Thoracic aorta (tissue), 2 donors: ENCODE measurements around the gene CLDN14. TPM values are rescaled to one million over a fixed set of nuclear protein-coding genes. Genes with fewer than 3 reads are reported as not detected.

ENCODE experiments used
- ATAC-seq: fragments of 150-250 bp; one replicate; pipeline ENCODE4 v1.8.0; 2017; ENCODE audit warnings: low read depth; ENCODE audit not compliant: insufficient number of reproducible peaks, low FRiP score
- DNase-seq: peaks from one replicate; pipeline ENCODE4 v3.0.0-alpha.2; 2020; ENCODE audit warnings: low spot score
- H3K27ac ChIP-seq, 2 donors: fragments of 200-600 bp; sonication (generic); 1 replicate in 1 of 2; 2 replicates in 1 of 2; pipeline ENCODE4 v1.5.1; 2016; ENCODE audit warnings: mild to moderate bottlenecking in 2 of 2, moderate library complexity in 2 of 2
- H3K27me3 ChIP-seq: fragments of 200-600 bp; sonication (generic); replicated peaks from 2 replicates; pipeline ENCODE4 v1.6.0; 2016; ENCODE audit warnings: mild to moderate bottlenecking; ENCODE audit not compliant: insufficient read depth
- H3K36me3 ChIP-seq: fragments of 200-600 bp; sonication (generic); one replicate; pipeline ENCODE4 v1.5.1; 2016
- H3K4me1 ChIP-seq, 2 donors: fragments of 200-600 bp; sonication (generic); 1 replicate in 1 of 2; 2 replicates in 1 of 2; pipeline versions ENCODE4 v1.5.1 to v1.6.0; 2016; ENCODE audit warnings: low read depth in 2 of 2, mild to moderate bottlenecking in 1 of 2; ENCODE audit not compliant: control insufficient read depth in 1 of 2
- H3K4me3 ChIP-seq: fragments of 200-600 bp; sonication (generic); 2 replicates; pipeline ENCODE4 v1.5.1; 2016; ENCODE audit warnings: mild to moderate bottlenecking
- H3K9me3 ChIP-seq: fragments of 200-600 bp; sonication (generic); 2 replicates; pipeline ENCODE4 v1.5.1; 2016
- CTCF ChIP-seq: fragments of 200-600 bp; sonication (generic); IDR thresholded peaks from one replicate; pipeline ENCODE4 v1.5.1; 2019; ENCODE audit warnings: antibody characterized with exemption
- total RNA-seq, 2 donors: library from RNA; depleted of rRNA; stranded (reverse); fragments of >200 nt; gene quantifications; one replicate each; pipeline versions ENCODE4 v1.1.0 to v1.2.3, GENCODE V29; 2016

CLDN14 gene
- total RNA-seq, 2 donors from 2014 or later = not detected

GRCh38 chr21:36482181-36482580 lies 2.3 kb upstream of the CLDN14 start:
- Histone ChIP-seq H3K27me3 (no peaks in the 10 kb centered on the region), H3K9me3 (no peaks in the 10 kb centered on the region), H3K4me1 (peaks cover 0 to 9% of the 10 kb centered on the region in 2 donors), H3K27ac (no peak overlapping the region), H3K36me3 (no peaks in the 10 kb centered on the region), H3K4me3 (no peak overlapping the region)
- DNase-seq (no peak), ATAC-seq (no peak)
- TF ChIP-seq CTCF = no peak

- H3K4me1 ChIP-seq = peaks cover 0 to 9% of the 10 kb centered on the region in 2 donors
- no peak overlapping the region for H3K4me3 ChIP-seq
- H3K27ac ChIP-seq = no peak overlapping the region
- no peaks in the 10 kb centered on the region for H3K27me3 ChIP-seq
- no peak for TF ChIP-seq CTCF
- no peak for DNase-seq
- no peak for ATAC-seq
- H3K9me3 ChIP-seq = no peaks in the 10 kb centered on the region
- no peaks in the 10 kb centered on the region for H3K36me3 ChIP-seq
Measured at GRCh38 chr21:36481639-36482038, 1.7 kb upstream of the CLDN14 start.

- no peak for ATAC-seq
- no peak for DNase-seq
- no peak overlapping the region for H3K4me3 ChIP-seq
- no peaks in the 10 kb centered on the region for H3K27me3 ChIP-seq
- H3K36me3 ChIP-seq = no peaks in the 10 kb centered on the region
- no peak overlapping the region for H3K27ac ChIP-seq
- H3K9me3 ChIP-seq = no peaks in the 10 kb centered on the region
- peaks cover 0 to 9% of the 10 kb centered on the region in 2 donors for H3K4me1 ChIP-seq
- TF ChIP-seq CTCF = no peak
Measured at GRCh38 chr21:36480618-36481017, 696 bp upstream of the CLDN14 start.

- H3K27ac ChIP-seq = peak overlapping the region in 1 of 2 donors; percentile 21
- TF ChIP-seq CTCF = no peak
- no peak for ATAC-seq
Measured at GRCh38 chr21:36478941-36479340, 981 bp downstream of the CLDN14 start.

GRCh38 chr21:36478207-36478701 lies 1.7 kb downstream of the CLDN14 start:
- H3K9me3 ChIP-seq = no peaks in the 10 kb centered on the region
- peaks cover 0 to 9% of the 10 kb centered on the region in 2 donors for H3K4me1 ChIP-seq
- no peaks in the 10 kb centered on the region for H3K27me3 ChIP-seq
- TF ChIP-seq CTCF = no peak
- H3K36me3 ChIP-seq = no peaks in the 10 kb centered on the region
- no peak overlapping the region for H3K27ac ChIP-seq
- no peak for DNase-seq
- no peak overlapping the region for H3K4me3 ChIP-seq
- ATAC-seq = no peak

More at GRCh38 chr21:36478941-36479340, 981 bp downstream of the CLDN14 start:
- no peak for DNase-seq
- H3K4me3 ChIP-seq = peak overlapping the region; percentile 26
- H3K36me3 ChIP-seq = no peaks in the 10 kb centered on the region
- H3K27me3 ChIP-seq = no peaks in the 10 kb centered on the region
- H3K4me1 ChIP-seq = peaks cover 0 to 9% of the 10 kb centered on the region in 2 donors
- no peaks in the 10 kb centered on the region for H3K9me3 ChIP-seq
